GM18508 (cell line): ENCODE results near the gene UBL4A.

ENCODE experiments used
- ATAC-seq: cut with Tn5 transposase; IDR thresholded peaks from one replicate; pipeline ENCODE4 v1.9.1; 2021; ENCODE audit warnings: moderate number of reproducible peaks; ENCODE audit not compliant: insufficient read depth, unreplicated experiment

UBL4A gene

DNA sequence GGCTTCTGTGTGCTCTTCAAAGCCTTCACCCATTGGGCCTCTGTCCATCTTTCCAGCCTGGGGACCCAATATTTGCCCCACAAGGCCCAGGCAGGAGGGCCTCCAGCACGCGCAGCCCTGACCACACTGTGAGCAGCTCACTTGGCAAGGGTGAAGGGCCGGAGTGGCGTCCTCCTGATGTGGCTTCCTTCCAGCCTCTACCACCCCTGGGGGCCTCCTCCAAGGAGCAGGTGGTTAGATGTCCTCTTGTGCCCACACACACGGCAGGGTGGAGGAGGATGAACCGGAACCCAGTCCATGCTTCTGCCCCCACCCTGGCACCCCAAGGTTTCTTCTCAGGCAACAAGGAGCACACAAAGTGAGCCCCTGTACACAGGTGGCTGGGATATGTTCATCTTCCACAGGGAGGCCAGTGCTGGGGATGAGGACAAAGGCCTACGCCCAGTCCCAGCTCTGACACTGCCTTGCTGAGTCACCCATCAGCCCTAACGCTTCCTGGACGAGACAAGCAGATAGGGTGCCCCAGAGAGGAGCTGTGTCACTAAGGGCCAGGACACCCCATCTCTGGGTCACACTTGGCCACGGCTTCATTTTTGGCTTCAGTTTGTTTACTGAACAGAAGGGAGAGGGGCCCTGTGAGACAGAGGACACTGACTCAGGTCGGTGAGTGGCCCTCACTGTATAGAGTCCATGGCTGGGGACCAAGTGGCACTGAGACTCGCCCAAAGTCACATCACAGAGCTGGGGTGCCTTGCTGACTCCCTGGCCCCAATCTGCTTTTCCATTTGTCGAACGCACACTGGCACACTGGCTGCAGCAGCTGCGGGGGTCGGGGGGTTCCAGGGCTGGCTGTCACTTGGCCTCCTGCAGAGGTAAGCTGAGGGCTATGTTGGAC, 1.9 kb downstream of the UBL4A start:
- ATAC-seq: no peak

GRCh38 chrX:154483325-154483724, 3.1 kb downstream of the UBL4A start:
- ATAC-seq: no peak

DNA sequence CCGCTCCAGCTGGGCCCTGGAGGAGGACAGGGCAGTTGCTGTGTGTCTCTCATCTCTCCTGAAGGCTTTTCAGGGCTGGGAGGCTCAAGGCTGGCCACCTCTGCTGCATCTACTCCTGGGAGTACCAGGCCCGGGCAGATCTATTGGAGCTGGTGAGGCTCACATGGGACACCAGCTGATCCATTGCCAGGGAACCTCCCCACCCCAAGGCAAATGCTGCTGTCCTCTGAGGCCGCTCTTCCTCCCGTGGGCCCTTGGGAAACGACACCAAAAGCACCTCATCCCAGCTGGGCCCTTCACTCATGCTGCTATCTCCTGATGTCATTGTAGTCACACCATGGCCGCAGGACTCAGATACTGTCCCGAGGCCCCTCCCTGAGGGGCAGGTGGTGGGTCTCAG, 3.6 kb downstream of the UBL4A start:
- ATAC-seq: no peak

DNA sequence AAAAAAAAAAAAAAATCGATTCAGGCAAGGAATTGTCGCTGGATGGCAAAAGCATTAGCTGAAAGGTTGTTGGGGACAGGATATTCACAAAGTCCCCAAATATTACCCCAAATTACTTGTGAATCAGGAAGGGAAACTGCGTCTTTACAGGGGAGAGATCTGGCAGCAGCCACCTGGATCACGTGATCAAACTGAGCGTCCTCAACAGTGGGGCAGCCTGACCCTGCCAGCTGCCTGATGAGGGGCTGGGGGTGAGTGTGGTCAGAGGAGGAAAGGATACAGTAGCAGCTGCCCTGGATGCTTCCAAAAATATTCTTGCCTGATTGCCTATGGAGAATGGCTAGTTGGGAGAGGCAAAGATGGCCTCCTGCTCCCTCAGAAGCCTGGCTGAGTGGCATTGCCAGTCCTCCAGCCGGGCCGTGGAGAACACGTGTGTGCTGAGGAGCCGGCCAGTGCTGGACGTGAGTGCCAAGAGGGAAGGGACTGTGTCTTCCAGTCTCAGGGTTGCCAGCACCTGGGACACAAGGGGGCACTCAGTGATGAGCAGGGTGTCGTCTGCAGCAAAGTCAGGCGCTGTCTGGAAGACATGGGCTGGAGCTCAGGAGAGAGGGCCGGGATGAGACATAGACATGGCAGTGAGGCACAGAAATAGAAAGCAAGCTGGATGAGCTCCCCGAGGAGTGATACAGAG, 4.4 kb downstream of the UBL4A start:
- ATAC-seq: no peak

- ATAC-seq: no peak
Measured at GRCh38 chrX:154481195-154481594, 5.2 kb downstream of the UBL4A start.

GRCh38 chrX:154478728-154479622, 7.4 kb downstream of the UBL4A start, which contains the start of gene LAGE3:
LAGE3 (minus strand) TSS chrX:154479281; CDS start chrX:154478915, 366 bp downstream.
- no peak for ATAC-seq

- no peak for ATAC-seq
Measured at GRCh38 chrX:154477891-154478477, 8.4 kb downstream of the UBL4A start.

GRCh38 chrX:154476821-154477220, 9.6 kb downstream of the UBL4A start:
- ATAC-seq: no peak

DNA sequence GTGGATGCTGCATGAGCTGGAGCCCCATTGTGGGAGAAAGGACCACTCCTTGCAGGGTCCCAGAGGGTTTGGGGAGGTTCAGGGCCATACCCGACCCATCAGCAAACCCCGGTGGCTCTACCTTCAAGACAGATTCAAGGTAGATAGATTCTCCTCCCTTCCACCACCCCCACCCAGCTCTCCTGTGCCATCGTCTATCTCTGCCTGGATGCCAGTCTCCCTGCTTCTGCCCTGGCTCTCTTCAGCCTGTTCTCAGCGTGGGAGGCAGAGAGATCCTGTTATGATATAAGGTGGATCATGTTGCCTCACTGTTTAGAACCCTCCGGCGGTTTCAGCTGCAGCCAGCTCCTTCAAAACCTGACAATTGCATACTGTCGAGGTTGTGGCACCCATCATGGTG, 12.7 kb downstream of the UBL4A start:
- ATAC-seq: no peak

DNA sequence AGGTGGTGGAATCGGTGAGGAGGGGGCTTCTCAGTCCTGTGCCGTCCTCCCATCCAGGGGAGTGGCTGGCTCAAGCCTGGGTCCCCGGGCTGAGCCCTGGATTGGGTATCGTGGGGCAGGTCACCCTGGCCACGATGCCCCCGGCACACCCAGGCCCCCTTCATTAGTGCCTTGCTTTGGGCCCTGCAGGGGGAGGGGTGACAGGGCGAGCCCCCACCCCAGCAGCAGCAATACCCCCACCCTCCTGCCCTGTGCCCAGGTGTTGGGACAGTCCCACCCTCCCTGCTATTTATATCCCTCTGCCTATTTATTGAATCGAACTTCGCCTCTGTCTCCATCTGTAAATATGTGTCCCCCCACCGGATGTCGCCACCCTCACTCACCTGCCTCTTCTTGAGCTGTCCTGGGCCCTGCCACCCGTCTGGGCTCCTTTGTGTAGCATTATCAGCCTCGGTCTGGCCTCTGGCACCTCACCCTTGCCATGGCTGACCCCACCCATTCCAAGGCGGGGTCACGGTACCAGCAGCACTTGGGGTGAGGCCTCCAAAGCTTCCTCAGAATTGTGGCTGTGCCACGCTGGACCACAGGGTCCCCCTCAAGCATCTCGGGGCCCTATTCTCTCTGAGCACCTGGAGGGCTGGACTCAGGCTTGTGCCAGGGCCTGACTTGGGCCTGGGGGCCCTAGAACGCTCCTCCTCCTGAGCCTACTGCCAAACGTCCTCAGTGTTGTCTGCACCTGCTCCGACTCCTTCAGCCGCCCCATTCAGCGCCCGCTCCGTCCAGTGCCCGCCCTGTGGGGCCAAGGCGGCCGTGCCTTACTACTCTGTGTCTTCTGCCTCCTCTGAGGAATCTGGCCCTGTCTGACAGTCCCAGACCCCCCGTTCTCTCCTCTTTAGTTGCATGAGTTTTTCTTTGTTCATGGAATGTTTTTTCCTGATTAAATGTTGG, 13.5 kb downstream of the UBL4A start:
- ATAC-seq: no peak

DNA sequence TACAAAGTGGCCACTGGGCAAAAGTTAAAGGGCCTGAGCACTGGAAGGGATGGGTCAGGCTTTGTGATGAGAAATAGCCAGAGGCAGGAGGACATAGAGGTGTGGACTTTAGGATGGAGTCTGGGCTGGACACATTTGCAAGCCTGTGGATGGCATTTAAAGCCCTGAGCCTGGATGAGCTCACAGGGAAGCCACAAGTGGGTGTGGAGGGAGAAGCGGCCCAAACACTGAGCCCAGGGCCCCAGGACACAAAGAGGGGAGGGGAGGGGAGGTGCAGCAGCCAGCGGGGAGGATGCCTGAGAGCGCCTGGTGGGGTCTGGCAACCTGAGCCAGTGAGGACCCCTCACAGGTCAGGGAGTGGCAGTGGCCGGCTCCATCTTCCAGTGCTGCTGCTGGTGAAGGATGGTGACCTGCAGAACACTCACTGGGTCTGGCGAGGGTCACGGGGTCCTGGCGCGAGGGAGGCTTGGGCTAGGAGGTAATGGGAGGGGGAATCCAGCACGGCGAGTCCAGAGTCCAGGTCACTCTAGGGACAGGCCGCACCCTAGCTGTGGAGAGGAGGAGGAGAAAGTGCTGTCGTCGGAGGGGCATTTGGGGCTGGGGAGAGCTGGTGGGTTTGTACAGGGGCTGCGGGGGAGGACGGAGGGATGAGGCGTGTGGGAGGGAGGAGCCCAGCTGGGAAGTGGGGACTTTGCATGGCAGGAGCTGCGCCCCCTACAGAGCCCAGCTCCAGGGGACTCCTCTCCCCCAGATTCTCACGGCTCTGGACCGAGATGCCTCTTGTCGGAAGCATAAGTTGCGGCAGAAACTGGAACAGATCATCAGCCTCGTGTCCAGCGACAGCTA, 14.4 kb downstream of the UBL4A start:
- no peak for ATAC-seq

DNA sequence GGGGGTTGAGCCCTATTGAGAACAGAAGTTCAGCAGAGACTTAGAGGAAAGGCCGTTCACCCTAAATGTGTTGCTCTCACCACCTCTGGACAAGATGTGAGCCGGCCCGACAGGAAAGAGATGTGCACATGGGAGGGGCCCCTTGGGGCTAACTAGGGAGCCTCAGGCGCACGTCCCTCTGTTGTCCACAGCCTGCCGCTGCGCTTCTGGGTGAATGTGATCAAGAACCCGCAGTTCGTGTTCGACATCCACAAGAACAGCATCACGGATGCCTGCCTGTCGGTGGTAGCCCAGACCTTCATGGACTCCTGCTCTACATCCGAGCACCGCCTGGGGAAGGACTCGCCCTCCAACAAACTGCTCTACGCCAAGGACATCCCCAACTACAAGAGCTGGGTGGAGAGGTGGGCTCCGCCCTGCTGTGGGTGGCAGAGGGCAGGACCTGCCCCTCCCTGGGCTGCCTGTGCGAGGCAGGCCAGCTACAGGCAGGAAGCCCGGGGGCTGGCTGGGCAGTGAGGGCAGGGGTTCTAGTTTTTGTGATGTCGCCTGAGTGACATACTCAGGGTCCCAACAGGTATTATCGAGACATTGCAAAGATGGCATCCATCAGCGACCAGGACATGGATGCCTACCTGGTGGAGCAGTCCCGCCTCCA, 15.4 kb downstream of the UBL4A start:
- ATAC-seq: no peak

DNA sequence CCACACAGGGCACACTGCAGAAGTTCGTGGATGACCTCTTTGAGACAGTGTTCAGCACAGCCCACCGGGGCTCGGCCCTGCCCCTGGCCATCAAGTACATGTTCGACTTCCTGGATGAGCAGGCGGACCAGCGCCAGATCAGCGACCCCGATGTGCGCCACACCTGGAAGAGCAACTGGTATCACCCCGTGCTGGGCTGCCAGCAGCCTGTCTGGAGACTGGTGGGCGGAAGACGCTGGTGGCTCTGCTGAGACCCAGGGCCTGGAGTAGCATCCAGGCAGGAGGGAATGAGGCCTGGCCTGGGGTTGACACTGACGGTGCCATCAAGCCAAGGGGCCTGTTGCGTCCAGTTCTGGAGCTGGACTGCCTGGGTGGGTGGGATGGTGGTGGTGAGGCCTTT, 16.0 kb downstream of the UBL4A start:
- ATAC-seq: no peak

DNA sequence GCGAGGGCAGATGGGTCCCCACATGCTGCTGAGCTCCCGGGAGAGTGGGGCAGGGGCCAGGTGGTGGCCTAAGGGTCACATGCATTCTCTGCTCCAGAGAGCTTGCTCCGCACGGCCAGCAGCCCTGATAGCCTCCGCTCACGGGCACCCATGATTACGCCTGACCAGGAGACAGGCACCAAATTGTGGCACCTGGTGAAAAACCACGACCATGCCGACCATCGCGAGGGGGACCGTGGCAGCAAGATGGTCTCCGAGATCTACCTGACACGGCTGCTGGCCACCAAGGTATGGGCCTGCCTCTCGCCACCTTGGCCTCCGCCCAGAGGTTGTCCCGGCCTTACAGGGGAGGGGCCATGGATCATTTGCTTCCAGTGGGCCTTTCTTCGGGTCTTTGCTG, 16.5 kb downstream of the UBL4A start:
- no peak for ATAC-seq

GRCh38 chrX:154469114-154469513, 17.3 kb downstream of the UBL4A start:
- ATAC-seq: no peak

GRCh38 chrX:154468217-154468616, 18.2 kb downstream of the UBL4A start:
- ATAC-seq: no peak

DNA sequence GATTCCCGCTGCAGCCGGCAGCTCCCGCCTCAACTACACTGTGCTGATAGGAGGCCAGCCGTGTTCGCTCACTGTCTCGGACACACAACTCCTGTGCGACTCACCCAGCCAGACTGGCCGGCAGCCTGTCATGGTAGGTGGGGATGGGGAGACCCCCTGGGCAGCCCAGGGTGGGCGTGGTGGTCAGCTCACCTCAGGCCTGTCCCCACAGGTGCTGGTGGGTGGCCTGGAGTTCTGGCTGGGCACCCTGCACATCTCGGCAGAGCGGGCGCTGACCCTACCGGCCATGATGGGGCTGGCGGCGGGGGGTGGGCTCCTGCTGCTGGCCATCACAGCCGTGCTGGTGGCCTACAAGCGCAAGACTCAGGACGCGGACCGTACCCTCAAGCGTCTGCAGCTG, 18.9 kb downstream of the UBL4A start:
- no peak for ATAC-seq

- no peak for ATAC-seq
Measured at GRCh38 chrX:154466907-154467306, 19.5 kb downstream of the UBL4A start.
